GM23338 (cell line): ENCODE data around the gene PRRT1. TPM values are rescaled to one million over a fixed set of nuclear protein-coding genes. Genes with fewer than 3 reads are reported as not detected.
A peak's percentile ranks its signal among the peaks of the same experiment; 100 is the strongest.

ENCODE experiments used
- ATAC-seq: fragments of 200-7000 bp; cut with Tn5 transposase; 3 replicates; pipeline ENCODE4 v1.9.1; 2020
- DNase-seq: peaks from one replicate; pipeline ENCODE4 v3.0.0-alpha.2; 2015; ENCODE audit warnings: low spot score
- H2AFZ ChIP-seq: fragments of 200-600 bp; sonication (generic); 2 replicates; pipeline ENCODE4 v1.8.0; 2016; ENCODE audit warnings: antibody characterized with exemption, mild to moderate bottlenecking, moderate library complexity
- H3F3A ChIP-seq: fragments of 200-600 bp; sonication (generic); replicated peaks from 2 replicates; pipeline ENCODE4 v1.8.0; 2017; ENCODE audit warnings: antibody characterized with exemption, mixed run types, low read depth
- H3K27ac ChIP-seq: fragments of 200-600 bp; sonication (generic); 2 replicates; pipeline ENCODE4 v1.6.1; 2016; ENCODE audit warnings: low read depth
- H3K27me3 ChIP-seq: fragments of 200-600 bp; sonication (generic); 2 replicates; pipeline ENCODE4 v1.8.0; 2016; ENCODE audit warnings: mild to moderate bottlenecking, mixed run types, moderate library complexity; ENCODE audit not compliant: insufficient read depth
- H3K36me3 ChIP-seq: fragments of 200-600 bp; sonication (generic); 2 replicates; pipeline ENCODE4 v1.8.0; 2016; ENCODE audit warnings: mild to moderate bottlenecking; ENCODE audit not compliant: insufficient read depth
- H3K4me1 ChIP-seq: fragments of 200-600 bp; sonication (generic); 2 replicates; pipeline ENCODE4 v1.8.0; 2016; ENCODE audit warnings: mild to moderate bottlenecking, moderate library complexity; ENCODE audit not compliant: insufficient read depth
- H3K4me2 ChIP-seq: fragments of 200-600 bp; sonication (generic); 2 replicates; pipeline ENCODE4 v1.7.1; 2017; ENCODE audit warnings: mixed run types
- H3K4me3 ChIP-seq: fragments of 200-600 bp; sonication (generic); 2 replicates; pipeline ENCODE4 v1.6.1; 2016; ENCODE audit warnings: mixed run types
- H3K79me2 ChIP-seq: fragments of 200-600 bp; sonication (generic); replicated peaks from 2 replicates; pipeline ENCODE4 v1.8.0; 2017; ENCODE audit warnings: mild to moderate bottlenecking; ENCODE audit not compliant: insufficient read depth
- H3K9me2 ChIP-seq: fragments of 200-600 bp; sonication (generic); 2 replicates; pipeline ENCODE4 v1.8.0; 2017; ENCODE audit not compliant: insufficient read depth
- H4K20me1 ChIP-seq: fragments of 200-600 bp; sonication (generic); replicated peaks from 2 replicates; pipeline ENCODE4 v1.8.0; 2017; ENCODE audit warnings: mild to moderate bottlenecking; ENCODE audit not compliant: insufficient read depth
- H3K27ac Mint-ChIP-seq: 2 replicates; pipeline ENCODE4 v1.8.0; 2020; ENCODE audit warnings: inconsistent platforms, mild to moderate bottlenecking, moderate library complexity, mixed read lengths
- H3K27me3 Mint-ChIP-seq: 3 replicates; pipeline ENCODE4 v1.8.0; 2022; ENCODE audit warnings: low read depth, mild to moderate bottlenecking, moderate library complexity, mixed read lengths, inconsistent platforms; ENCODE audit not compliant: insufficient read depth, poor library complexity
- H3K36me3 Mint-ChIP-seq: 3 replicates; pipeline ENCODE4 v1.8.0; 2021; ENCODE audit warnings: low read depth, mild to moderate bottlenecking, inconsistent platforms, moderate library complexity, mixed read lengths
- H3K4me1 Mint-ChIP-seq: 3 replicates; pipeline ENCODE4 v1.8.0; 2020; ENCODE audit warnings: mild to moderate bottlenecking, inconsistent platforms, mixed read lengths
- H3K4me3 Mint-ChIP-seq: 3 replicates; pipeline ENCODE4 v1.8.0; 2021; ENCODE audit warnings: moderate library complexity, mild to moderate bottlenecking, inconsistent platforms, mixed read lengths
- H3K9me3 Mint-ChIP-seq: 3 replicates; pipeline ENCODE4 v1.8.0; 2020; ENCODE audit warnings: moderate library complexity, mild to moderate bottlenecking, inconsistent platforms, mixed read lengths
- CTCF ChIP-seq, 2 experiments: fragments of 200-600 bp in 1 of 2; sonication (generic) in 1 of 2; conservative IDR thresholded peaks; 2 replicates each; pipeline versions ENCODE4 v1.5.1 to v1.6.1; 2016 to 2017; ENCODE audit warnings: antibody characterized with exemption in 2 of 2, low read depth in 2 of 2, mild to moderate bottlenecking in 2 of 2, moderate library complexity in 1 of 2
- ETS1 ChIP-seq: IDR thresholded peaks from 2 replicates; pipeline ENCODE4 v1.6.1; 2016; ENCODE audit warnings: antibody characterized with exemption
- JUNB ChIP-seq: IDR thresholded peaks from one replicate; pipeline ENCODE4 v1.6.1; 2016; ENCODE audit warnings: antibody characterized with exemption; ENCODE audit not compliant: unreplicated experiment
- NANOG ChIP-seq: IDR thresholded peaks from 2 replicates; pipeline ENCODE4 v1.6.1; 2016; ENCODE audit warnings: antibody characterized with exemption, borderline replicate concordance
- POLR2AphosphoS5 ChIP-seq: IDR thresholded peaks from 2 replicates; pipeline ENCODE4 v1.6.1; 2016; ENCODE audit warnings: antibody characterized with exemption, low read depth
- STAT1 ChIP-seq: IDR thresholded peaks from one replicate; pipeline ENCODE4 v1.6.1; 2016; ENCODE audit warnings: antibody characterized with exemption; ENCODE audit not compliant: unreplicated experiment
- ZNF114 ChIP-seq: fragments of 250-450 bp; sonication (Bioruptor Pico); IDR thresholded peaks from 2 replicates; pipeline ENCODE4 v1.5.0; 2020; ENCODE audit warnings: mild to moderate bottlenecking, moderate library complexity
- ZNF462 ChIP-seq: fragments of 250-450 bp; sonication (Bioruptor Pico); IDR thresholded peaks from 2 replicates; pipeline ENCODE4 v1.5.0; 2020; ENCODE audit warnings: mild to moderate bottlenecking, moderate library complexity
- polyA plus RNA-seq: library from polyadenylated mRNA; unstranded; fragments of >200 nt; fragmentation: Nextera tagmentation; extraction: Ambion mirVana; gene quantifications from 2 replicates; pipeline ENCODE4 v1.2.1, GENCODE V29; 2016
- total RNA-seq: library from RNA; depleted of rRNA; stranded (reverse); fragments of >200 nt; shearing (Covaris generic); gene quantifications from 2 replicates; pipeline ENCODE4 v1.2.3, GENCODE V29; 2014

Gene PRRT1
- total and polyA plus RNA-seq, 2 experiments from 2014 or later, result 2.7 TPM; not detected in 1

GRCh38 chr6:32128751-32129296, 22.9 kb downstream of the PRRT1 start:
- Histone ChIP-seq H3K27me3 (no peaks in the 10 kb centered on the region), H3K4me2 (peak overlapping the region; percentile 96; the same call in 1 of the 2 replicates), H3K79me2 (peaks cover 20% of the 10 kb centered on the region), H3F3A (peaks cover 10% of the 10 kb centered on the region; the same call in 1 of the 2 replicates), H3K4me3 (peak overlapping the region; percentile 96), H2AFZ (no peak overlapping the region), H3K27ac (no peak overlapping the region; the same call in 1 of the 2 replicates), H3K9me2 (no peaks in the 10 kb centered on the region), H3K4me1 (peaks cover 22% of the 10 kb centered on the region), H3K36me3 (0 out of 2 replicates have a peak, but pooled peaks cover 5% of the 10 kb centered on the region), H4K20me1 (0 out of 2 replicates have a peak, but pooled peaks cover 5% of the 10 kb centered on the region)
- Mint-ChIP-seq H3K27me3 (peaks cover 16% of the 10 kb centered on the region), H3K4me3 (peak overlapping the region; percentile 100), H3K9me3 (no peaks in the 10 kb centered on the region), H3K27ac (peak overlapping the region; percentile 86), H3K4me1 (peaks cover 23% of the 10 kb centered on the region), H3K36me3 (peaks cover 21% of the 10 kb centered on the region)
- ATAC-seq, result no peak
- TF ChIP-seq STAT1 (no peak), JUNB (no peak), POLR2AphosphoS5 (no peak), ETS1 (no peak), NANOG (no peak), ZNF114 (CRISPR knock-in tag) (no peak), ZNF462 (CRISPR knock-in tag) (no peak), CTCF (conservative IDR thresholded peaks at IDR 0.05; ENCODE audit: low read depth in 2 of 2) (no peak)
- DNase-seq, result no peak
